Airway epithelial cell (primary cell): Measurements from ENCODE around the gene TTLL7. TPM values are rescaled to one million over a fixed set of nuclear protein-coding genes. Genes with fewer than 3 reads are reported as not detected.

Experiments used
- total RNA-seq: library from RNA; depleted of rRNA; stranded (reverse); fragments of >200 nt; gene quantifications from 2 replicates; pipeline ENCODE4 v1.2.3, GENCODE V29; 2015

Gene TTLL7
- total RNA-seq = 2.1 and 2.5 TPM in 2 replicates

GRCh38 chr1:83998498-83999315 lies at the start of gene TTLL7:
TTLL7 (minus strand) TSS chr1:83999132; CDS start chr1:83952211, 46,921 bp downstream.

Other genes starting within 250 kb of the TTLL7 start
- 8.8 and 12.3 TPM in 2 replicates for gene PRKACB, start 145.1 kb upstream of the TTLL7 start, total RNA-seq